ENCODE results near the gene TIMP3. TPM values are rescaled to one million over a fixed set of nuclear protein-coding genes. Genes with fewer than 3 reads are reported as not detected.

TIMP3 gene
- total RNA-seq, 6 donors from 2014 or later, result 196 to 659 (median 531) TPM

- no peak for ATAC-seq (ENCODE audit: low FRiP score in 2 of 2)
- peaks cover 0 to 14% (median 4%) of the 10 kb centered on the region in 4 donors for H3K27me3 ChIP-seq
- H3K9me3 ChIP-seq, result no peaks in the 10 kb centered on the region
- peak overlapping the region in 2 of 4 donors; percentile 78 to 92 for H3K4me3 ChIP-seq
- H3K27ac ChIP-seq, result peak overlapping the region; percentile 4 to 92 (median 36)
- 62 to 74% methylated on average over 2 of the region's 2 CpGs for WGBS, 2 donors
- DNase-seq, result no peak
- TF ChIP-seq EP300 (IDR thresholded peaks at IDR 0.05), result no peak
- TF ChIP-seq POLR2A (IDR thresholded peaks at IDR 0.05), result peak in 1 of 4 donors; percentile 61
- TF ChIP-seq POLR2AphosphoS5 (IDR thresholded peaks at IDR 0.05), result peak; percentile 25 to 35
- peaks cover 0 to 58% (median 12%) of the 10 kb centered on the region in 4 donors for H3K36me3 ChIP-seq
- H3K4me1 ChIP-seq, result peaks cover 36 to 43% (median 40%) of the 10 kb centered on the region in 4 donors
These were observed 4.8 kb downstream of the TIMP3 start for GRCh38 chr22:32806296-32806695.

GRCh38 chr22:32808038-32808445 lies 6.5 kb downstream of the TIMP3 start:
- DNase-seq (no peak), ATAC-seq (ENCODE audit: low FRiP score in 2 of 2) (no peak)
- WGBS, 2 donors, result 59 to 68% methylated on average over 4 of the region's 4 CpGs
- TF ChIP-seq, protein P1, sequence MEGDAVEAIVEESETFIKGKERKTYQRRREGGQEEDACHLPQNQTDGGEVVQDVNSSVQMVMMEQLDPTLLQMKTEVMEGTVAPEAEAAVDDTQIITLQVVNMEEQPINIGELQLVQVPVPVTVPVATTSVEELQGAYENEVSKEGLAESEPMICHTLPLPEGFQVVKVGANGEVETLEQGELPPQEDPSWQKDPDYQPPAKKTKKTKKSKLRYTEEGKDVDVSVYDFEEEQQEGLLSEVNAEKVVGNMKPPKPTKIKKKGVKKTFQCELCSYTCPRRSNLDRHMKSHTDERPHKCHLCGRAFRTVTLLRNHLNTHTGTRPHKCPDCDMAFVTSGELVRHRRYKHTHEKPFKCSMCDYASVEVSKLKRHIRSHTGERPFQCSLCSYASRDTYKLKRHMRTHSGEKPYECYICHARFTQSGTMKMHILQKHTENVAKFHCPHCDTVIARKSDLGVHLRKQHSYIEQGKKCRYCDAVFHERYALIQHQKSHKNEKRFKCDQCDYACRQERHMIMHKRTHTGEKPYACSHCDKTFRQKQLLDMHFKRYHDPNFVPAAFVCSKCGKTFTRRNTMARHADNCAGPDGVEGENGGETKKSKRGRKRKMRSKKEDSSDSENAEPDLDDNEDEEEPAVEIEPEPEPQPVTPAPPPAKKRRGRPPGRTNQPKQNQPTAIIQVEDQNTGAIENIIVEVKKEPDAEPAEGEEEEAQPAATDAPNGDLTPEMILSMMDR (IDR thresholded peaks at IDR 0.05), result no peak
- TF ChIP-seq EP300 (IDR thresholded peaks at IDR 0.05) (no peak), POLR2A (IDR thresholded peaks at IDR 0.05) (no peak), POLR2AphosphoS5 (IDR thresholded peaks at IDR 0.05) (no peak)
- Histone ChIP-seq H3K27me3 (no peaks in the 10 kb centered on the region), H3K4me3 (peak overlapping the region in 2 of 4 donors; percentile 25 to 27), H3K27ac (peak overlapping the region in 1 of 4 donors; percentile 16), H3K9me3 (no peaks in the 10 kb centered on the region), H3K36me3 (peaks cover 0 to 63% (median 12%) of the 10 kb centered on the region in 4 donors), H3K4me1 (peaks cover 39 to 57% (median 43%) of the 10 kb centered on the region in 4 donors)

- Histone ChIP-seq H3K36me3 (peaks cover 0 to 54% (median 12%) of the 10 kb centered on the region in 4 donors), H3K4me1 (peaks cover 39 to 63% (median 54%) of the 10 kb centered on the region in 4 donors), H3K27ac (peak overlapping the region in 3 of 4 donors; percentile 25 to 45 (median 38)), H3K4me3 (peak overlapping the region in 2 of 4 donors; percentile 4 to 9), H3K9me3 (no peaks in the 10 kb centered on the region), H3K27me3 (no peaks in the 10 kb centered on the region)
- TF ChIP-seq POLR2AphosphoS5 (IDR thresholded peaks at IDR 0.05) (peak in 1 of 2 donors; percentile 28), POLR2A (IDR thresholded peaks at IDR 0.05) (no peak), EP300 (IDR thresholded peaks at IDR 0.05) (no peak)
- TF ChIP-seq, protein P1 (IDR thresholded peaks at IDR 0.05), result no peak
- no peak for ATAC-seq (ENCODE audit: low FRiP score in 2 of 2)
- 51 to 52% methylated on average over 6 of the region's 6 CpGs for whole genome bisulfite sequencing, 2 donors
- no peak for DNase-seq
These were observed 8.5 kb downstream of the TIMP3 start for GRCh38 chr22:32809786-32810554.

GRCh38 chr22:32810555-32811133 lies 9.1 kb downstream of the TIMP3 start:
- 49 to 56% methylated on average over 5 to 6 of the region's 6 CpGs for WGBS, 2 donors
- DNase-seq, result no peak
- peaks cover 0 to 51% (median 12%) of the 10 kb centered on the region in 4 donors for H3K36me3 ChIP-seq
- H3K9me3 ChIP-seq, result no peaks in the 10 kb centered on the region
- peak overlapping the region in 3 of 4 donors; percentile 25 to 45 (median 31) for H3K27ac ChIP-seq
- H3K4me1 ChIP-seq, result peaks cover 40 to 67% (median 57%) of the 10 kb centered on the region in 4 donors
- H3K4me3 ChIP-seq, result no peak overlapping the region
- ATAC-seq (ENCODE audit: low FRiP score in 2 of 2), result no peak
- no peaks in the 10 kb centered on the region for H3K27me3 ChIP-seq
- no peak for TF ChIP-seq POLR2A (IDR thresholded peaks at IDR 0.05)
- no peak for TF ChIP-seq EP300 (IDR thresholded peaks at IDR 0.05)
- TF ChIP-seq, protein P1 (IDR thresholded peaks at IDR 0.05), result no peak
- TF ChIP-seq POLR2AphosphoS5 (IDR thresholded peaks at IDR 0.05), result no peak

Data from upper lobe of left lung (tissue), 6 donors.